C4-2B (cell line): ENCODE results near the gene PTPRT.

Experiments used
- H3K27ac ChIP-seq: fragments of 450-650 bp; 2 replicates; pipeline ENCODE4 v1.5.1; 2017
- ZFX ChIP-seq: fragments of 450-650 bp; IDR thresholded peaks from 2 replicates; pipeline ENCODE4 v1.6.1; 2017
- TF ChIP-seq, protein P1 (sequence below): fragments of 450-650 bp; conservative IDR thresholded peaks from 2 replicates; pipeline ENCODE4 v1.5.1; 2017; ENCODE audit warnings: mild to moderate bottlenecking

Gene PTPRT

DNA sequence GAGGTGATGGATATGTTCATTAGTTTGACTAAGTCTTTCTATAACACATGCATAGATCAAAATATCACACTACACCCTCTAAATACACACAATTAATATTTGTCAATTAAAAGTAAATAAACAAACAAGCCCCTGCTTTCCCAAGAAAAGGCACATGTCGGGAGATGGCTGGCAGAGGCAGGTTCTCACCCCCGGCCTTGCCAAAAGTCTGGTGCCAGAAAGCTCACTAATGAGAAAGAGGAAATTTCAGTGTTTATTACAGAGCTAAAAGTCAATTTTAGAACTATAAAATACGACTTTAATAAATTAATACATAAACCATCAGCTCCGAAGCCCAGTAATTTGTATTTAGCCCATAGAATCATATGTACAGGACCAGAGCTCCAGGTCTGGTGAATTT is 404.7 kb downstream of the PTPRT start:
- no peak overlapping the region for H3K27ac ChIP-seq
- TF ChIP-seq, protein P1, sequence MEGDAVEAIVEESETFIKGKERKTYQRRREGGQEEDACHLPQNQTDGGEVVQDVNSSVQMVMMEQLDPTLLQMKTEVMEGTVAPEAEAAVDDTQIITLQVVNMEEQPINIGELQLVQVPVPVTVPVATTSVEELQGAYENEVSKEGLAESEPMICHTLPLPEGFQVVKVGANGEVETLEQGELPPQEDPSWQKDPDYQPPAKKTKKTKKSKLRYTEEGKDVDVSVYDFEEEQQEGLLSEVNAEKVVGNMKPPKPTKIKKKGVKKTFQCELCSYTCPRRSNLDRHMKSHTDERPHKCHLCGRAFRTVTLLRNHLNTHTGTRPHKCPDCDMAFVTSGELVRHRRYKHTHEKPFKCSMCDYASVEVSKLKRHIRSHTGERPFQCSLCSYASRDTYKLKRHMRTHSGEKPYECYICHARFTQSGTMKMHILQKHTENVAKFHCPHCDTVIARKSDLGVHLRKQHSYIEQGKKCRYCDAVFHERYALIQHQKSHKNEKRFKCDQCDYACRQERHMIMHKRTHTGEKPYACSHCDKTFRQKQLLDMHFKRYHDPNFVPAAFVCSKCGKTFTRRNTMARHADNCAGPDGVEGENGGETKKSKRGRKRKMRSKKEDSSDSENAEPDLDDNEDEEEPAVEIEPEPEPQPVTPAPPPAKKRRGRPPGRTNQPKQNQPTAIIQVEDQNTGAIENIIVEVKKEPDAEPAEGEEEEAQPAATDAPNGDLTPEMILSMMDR: no peak
- no peak for TF ChIP-seq ZFX

DNA sequence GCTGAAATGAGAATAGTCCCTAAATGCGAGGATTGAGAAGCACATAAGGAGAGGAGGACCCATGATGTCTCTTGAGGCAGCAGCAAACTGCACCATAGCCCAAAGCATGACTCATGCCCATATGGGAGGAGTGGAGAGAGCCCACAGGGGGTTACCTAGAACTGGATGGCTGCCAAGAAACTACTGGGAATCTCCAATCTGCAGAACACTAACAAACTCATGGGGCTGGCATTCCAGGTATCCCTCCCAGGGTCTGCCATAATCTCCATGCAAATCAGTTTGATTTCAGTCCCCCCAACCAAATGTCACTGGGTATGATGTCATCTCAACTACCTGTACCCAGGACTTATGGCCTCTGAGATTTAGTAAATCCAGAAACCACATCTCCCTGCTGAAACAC is 410.5 kb downstream of the PTPRT start:
- TF ChIP-seq, protein P1: no peak
- no peak for TF ChIP-seq ZFX
- H3K27ac ChIP-seq: no peak overlapping the region

DNA sequence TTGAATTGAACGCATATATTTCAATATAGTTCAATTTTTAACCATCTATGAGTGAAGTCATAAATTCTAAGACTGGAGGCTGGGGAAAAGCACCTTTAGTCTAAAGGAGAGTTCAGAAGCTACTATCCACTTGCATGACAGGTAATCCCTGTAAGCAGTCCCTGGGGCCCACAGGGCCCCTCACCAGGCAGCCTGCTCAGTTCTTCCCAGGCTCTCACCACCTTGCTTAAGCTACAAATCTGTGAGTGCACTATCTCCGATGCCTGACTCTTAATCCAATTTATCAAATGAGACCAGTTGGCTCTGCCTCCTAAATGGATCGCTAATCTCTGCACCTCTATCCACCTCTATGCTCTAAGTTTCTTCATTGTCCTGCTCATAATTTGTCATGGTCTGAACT is 413.8 kb downstream of the PTPRT start:
- no peak for TF ChIP-seq ZFX
- TF ChIP-seq, protein P1: no peak

DNA sequence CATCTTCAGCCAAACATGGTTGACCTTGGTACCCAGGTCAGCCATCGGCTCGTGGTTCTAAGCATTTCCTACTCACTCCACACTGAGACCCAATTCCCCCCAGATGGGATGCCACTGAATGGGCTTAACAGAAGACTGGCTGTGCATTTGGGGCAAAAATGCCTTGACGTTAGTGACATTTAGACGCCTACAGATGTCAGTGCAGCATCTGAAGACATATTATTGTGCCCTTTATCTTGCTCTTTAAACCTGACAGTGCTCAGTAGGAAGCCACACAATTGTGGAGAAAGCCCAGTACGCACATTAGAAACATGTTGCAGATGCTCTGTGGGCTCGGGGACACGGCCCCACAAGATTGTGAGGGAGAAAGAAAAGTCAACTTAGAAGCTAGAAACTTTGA is 414.7 kb downstream of the PTPRT start:
- TF ChIP-seq, protein P1: no peak
- no peak for TF ChIP-seq ZFX

More for the DNA sequence above, 413.8 kb downstream of the PTPRT start:
- no peak overlapping the region for H3K27ac ChIP-seq

DNA sequence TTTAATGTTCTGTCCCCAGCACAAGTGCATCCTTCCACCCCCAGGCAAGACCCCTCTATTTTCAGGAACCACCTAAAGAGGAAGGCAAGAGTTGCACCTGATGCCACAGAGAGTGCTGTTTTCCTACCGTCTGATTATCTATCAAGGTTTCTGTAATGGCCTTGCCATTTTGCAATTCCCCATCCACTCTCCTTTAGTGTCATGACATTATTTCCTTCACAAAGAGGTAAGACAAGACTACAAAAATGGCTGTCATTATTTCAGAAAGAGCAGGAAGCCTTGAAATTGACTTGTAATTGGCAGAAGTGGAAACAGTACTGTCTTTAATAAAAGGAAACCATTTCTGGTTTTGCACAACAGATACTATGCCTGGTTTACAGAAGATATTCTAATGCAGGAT is 426.7 kb downstream of the PTPRT start:
- TF ChIP-seq, protein P1: no peak
- no peak for TF ChIP-seq ZFX
- H3K27ac ChIP-seq: no peak overlapping the region

More for the DNA sequence above, 414.7 kb downstream of the PTPRT start:
- no peak overlapping the region for H3K27ac ChIP-seq

DNA sequence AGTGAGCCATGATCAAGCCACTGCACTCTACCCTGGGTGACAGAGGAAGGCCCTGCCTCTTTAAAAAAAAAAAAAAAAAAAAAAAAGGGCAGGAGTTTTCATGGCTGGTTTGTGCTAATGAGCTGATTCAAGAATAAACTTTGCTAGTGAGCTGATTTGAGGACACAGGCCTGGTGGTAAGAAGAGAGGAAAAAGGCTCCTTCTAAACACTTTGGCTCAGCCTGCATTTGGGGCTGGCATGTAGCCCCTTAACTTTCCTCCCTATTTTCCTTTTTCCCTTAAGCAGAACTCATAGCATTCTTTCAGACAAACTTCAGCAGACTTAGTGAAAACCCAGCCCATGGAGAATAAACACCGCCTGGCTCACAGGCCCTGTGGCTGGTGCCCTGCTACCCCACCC is 432.7 kb downstream of the PTPRT start:
- no peak overlapping the region for H3K27ac ChIP-seq
- TF ChIP-seq, protein P1: no peak
- TF ChIP-seq ZFX: no peak

DNA sequence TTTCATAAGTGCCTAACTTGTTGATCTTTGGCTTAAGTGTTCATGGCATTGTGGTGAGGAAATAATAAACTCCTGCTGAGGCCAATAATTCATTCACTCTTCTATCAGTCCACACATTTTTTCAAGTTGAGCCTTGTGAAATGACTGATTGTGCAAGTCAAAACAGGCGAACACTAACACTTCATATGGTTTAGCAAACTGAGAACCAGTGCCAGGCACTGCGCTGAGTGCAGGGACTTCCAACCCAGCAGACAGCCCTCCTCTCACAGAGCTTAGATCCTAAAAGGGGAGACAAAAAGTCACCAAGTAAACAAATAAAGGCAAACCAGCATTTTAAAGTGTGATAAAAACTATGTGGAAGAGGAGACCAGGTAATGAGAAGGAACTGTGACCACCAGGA is 435.0 kb downstream of the PTPRT start:
- no peak for TF ChIP-seq ZFX
- TF ChIP-seq, protein P1: no peak
- no peak overlapping the region for H3K27ac ChIP-seq
